Panc1 (cell line): ENCODE results near the gene OSBP2. TPM values are rescaled to one million over a fixed set of nuclear protein-coding genes. Genes with fewer than 3 reads are reported as not detected.

Source experiments
- ATAC-seq: fragments of 200-7000 bp; cut with Tn5 transposase; 2 replicates; pipeline ENCODE4 v1.9.1; 2020; ENCODE audit warnings: mild to moderate bottlenecking, moderate library complexity
- BruUV-seq: library from RNA; stranded (reverse); fragments of 400-500 nt; replicated peaks from 2 replicates; lab custom pipeline; 2021; lab: Mats Ljungman, UMichigan
- CTCF ChIA-PET: fragments of 300-600 bp; sonication (Branson Sonifier 250); formaldehyde crosslinking; loops from one replicate; lab custom pipeline; 2022; ENCODE audit warnings: antibody characterized with exemption; lab: Charles Lee
- POLR2A ChIA-PET: fragments of 300-600 bp; sonication (Branson Sonifier 250); formaldehyde crosslinking; loops from one replicate; lab custom pipeline; 2022; ENCODE audit warnings: antibody characterized with exemption; lab: Charles Lee
- DNase-seq: peaks from one replicate; pipeline ENCODE4 v3.0.0-alpha.2; 2010; ENCODE audit warnings: low read depth, low spot score
- H3K27ac ChIP-seq: 2 replicates; pipeline ENCODE4 v1.5.1; 2011; ENCODE audit warnings: mild to moderate bottlenecking, low read length, inconsistent platforms
- H3K27me3 ChIP-seq: fragments of 200-500 bp; sonication (Bioruptor generic); 2 replicates; pipeline ENCODE4 v1.6.0; 2014; ENCODE audit warnings: low read length, inconsistent platforms; ENCODE audit not compliant: control insufficient read depth, insufficient read depth
- H3K36me3 ChIP-seq: fragments of 200-500 bp; sonication (Bioruptor generic); 2 replicates; pipeline ENCODE4 v1.5.1; 2014; ENCODE audit warnings: inconsistent platforms, mild to moderate bottlenecking, low read length, moderate library complexity; ENCODE audit not compliant: control insufficient read depth, insufficient read depth
- H3K4me1 ChIP-seq: 2 replicates; pipeline ENCODE4 v1.5.1; 2011; ENCODE audit warnings: inconsistent platforms, mild to moderate bottlenecking, low read length, moderate library complexity; ENCODE audit not compliant: control insufficient read depth, insufficient read depth
- H3K4me3 ChIP-seq, 2 experiments: 2 replicates each; pipeline ENCODE4 v1.5.1; 2011 to 2012; ENCODE audit warnings: low read depth in 2 of 2, low read length in 2 of 2, mild to moderate bottlenecking in 2 of 2, inconsistent platforms in 1 of 2, moderate library complexity in 1 of 2
- H3K9me3 ChIP-seq: fragments of 200-500 bp; sonication (Bioruptor generic); 2 replicates; pipeline ENCODE4 v1.5.1; 2014; ENCODE audit warnings: low read depth, mild to moderate bottlenecking, inconsistent platforms, low read length, moderate library complexity; ENCODE audit not compliant: control insufficient read depth, insufficient read depth
- POLR2AphosphoS5 ChIP-seq: IDR thresholded peaks from 2 replicates; pipeline ENCODE4 v1.6.1; 2012; ENCODE audit warnings: mild to moderate bottlenecking, low read depth, low read length, moderate library complexity
- SIN3A ChIP-seq: IDR thresholded peaks from 2 replicates; pipeline ENCODE4 v1.6.1; 2012; ENCODE audit warnings: low read depth, mild to moderate bottlenecking, low read length, moderate library complexity, borderline replicate concordance; ENCODE audit not compliant: insufficient read depth
- TCF7L2 ChIP-seq: IDR thresholded peaks from 2 replicates; pipeline ENCODE4 v1.6.1; 2011; ENCODE audit warnings: mild to moderate bottlenecking, low read depth, low read length, inconsistent platforms
- in situ Hi-C: cut with HindIII; loops from 2 replicates; pipeline ENCODE4 v1.10.0; 2016; ENCODE audit warnings: low sequenced_read_pairs, low pct_unique_long_range_greater_than_20kb
- intact Hi-C: fragments of 100-400 bp; cut with micrococcal nuclease; formaldehyde crosslinking; loops from one replicate; pipeline ENCODE4 v1.10.0; 2022; ENCODE audit not compliant: unreplicated experiment
- total RNA-seq: library from RNA; stranded (reverse); gene quantifications from one replicate; pipeline ENCODE4 v1.2.1, GENCODE V29; 2021; ENCODE audit not compliant: unreplicated experiment
- TF ChIP-seq, protein P1 (sequence below): fragments of 450-650 bp; IDR thresholded peaks from 2 replicates; pipeline ENCODE4 v1.5.1; 2017; ENCODE audit warnings: mild to moderate bottlenecking
- TF ChIP-seq, protein P2 (sequence below), 2 experiments: IDR thresholded peaks; 2 replicates each; pipeline ENCODE4 v1.6.1; 2011 to 2012; ENCODE audit warnings: low read depth in 2 of 2, control low read depth in 1 of 2, low read length in 1 of 2, mild to moderate bottlenecking in 1 of 2, moderate library complexity in 1 of 2; ENCODE audit not compliant: insufficient read depth in 1 of 2

OSBP2 gene
- total RNA-seq, 1 experiment from 2014 or later, result 4.7 TPM

DNA sequence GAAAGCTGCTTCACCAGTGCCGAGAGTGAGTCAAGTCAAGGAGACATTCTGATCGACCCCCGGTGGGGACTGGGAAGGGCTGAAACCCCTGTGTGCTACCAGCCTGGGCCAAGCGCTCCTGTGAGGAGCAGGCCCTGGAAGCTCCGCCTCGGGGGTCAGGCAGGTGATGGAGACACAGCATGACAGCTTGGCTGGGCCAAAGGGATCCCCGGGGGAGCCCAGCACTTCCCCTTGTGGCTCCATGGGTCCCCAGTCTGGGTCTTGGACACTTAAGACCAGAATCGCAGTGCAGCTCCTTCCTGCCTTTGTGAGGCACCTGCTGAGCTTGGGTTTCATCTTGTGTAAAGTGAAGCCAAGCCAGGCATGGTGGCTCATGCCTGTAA, 184.7 kb downstream of the OSBP2 start:
- no peaks in the 10 kb centered on the region for H3K9me3 ChIP-seq
- CTCF ChIA-PET, result no interaction called here
- ATAC-seq (no peak), DNase-seq (no peak)
- intact Hi-C loops, result no loop called here
- H3K4me3 ChIP-seq, result no peak overlapping the region
- H3K27me3 ChIP-seq, result no peaks in the 10 kb centered on the region
- no peaks in the 10 kb centered on the region for H3K36me3 ChIP-seq
- H3K27ac ChIP-seq, result no peak overlapping the region
- in situ Hi-C loops, result no loop called here
- no TSS peak for BruUV-seq
- POLR2A ChIA-PET, result no interaction called here
- TF ChIP-seq, protein P1, sequence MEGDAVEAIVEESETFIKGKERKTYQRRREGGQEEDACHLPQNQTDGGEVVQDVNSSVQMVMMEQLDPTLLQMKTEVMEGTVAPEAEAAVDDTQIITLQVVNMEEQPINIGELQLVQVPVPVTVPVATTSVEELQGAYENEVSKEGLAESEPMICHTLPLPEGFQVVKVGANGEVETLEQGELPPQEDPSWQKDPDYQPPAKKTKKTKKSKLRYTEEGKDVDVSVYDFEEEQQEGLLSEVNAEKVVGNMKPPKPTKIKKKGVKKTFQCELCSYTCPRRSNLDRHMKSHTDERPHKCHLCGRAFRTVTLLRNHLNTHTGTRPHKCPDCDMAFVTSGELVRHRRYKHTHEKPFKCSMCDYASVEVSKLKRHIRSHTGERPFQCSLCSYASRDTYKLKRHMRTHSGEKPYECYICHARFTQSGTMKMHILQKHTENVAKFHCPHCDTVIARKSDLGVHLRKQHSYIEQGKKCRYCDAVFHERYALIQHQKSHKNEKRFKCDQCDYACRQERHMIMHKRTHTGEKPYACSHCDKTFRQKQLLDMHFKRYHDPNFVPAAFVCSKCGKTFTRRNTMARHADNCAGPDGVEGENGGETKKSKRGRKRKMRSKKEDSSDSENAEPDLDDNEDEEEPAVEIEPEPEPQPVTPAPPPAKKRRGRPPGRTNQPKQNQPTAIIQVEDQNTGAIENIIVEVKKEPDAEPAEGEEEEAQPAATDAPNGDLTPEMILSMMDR, result no peak
- TF ChIP-seq TCF7L2 (no peak), POLR2AphosphoS5 (no peak), SIN3A (no peak)
- TF ChIP-seq, protein P2, sequence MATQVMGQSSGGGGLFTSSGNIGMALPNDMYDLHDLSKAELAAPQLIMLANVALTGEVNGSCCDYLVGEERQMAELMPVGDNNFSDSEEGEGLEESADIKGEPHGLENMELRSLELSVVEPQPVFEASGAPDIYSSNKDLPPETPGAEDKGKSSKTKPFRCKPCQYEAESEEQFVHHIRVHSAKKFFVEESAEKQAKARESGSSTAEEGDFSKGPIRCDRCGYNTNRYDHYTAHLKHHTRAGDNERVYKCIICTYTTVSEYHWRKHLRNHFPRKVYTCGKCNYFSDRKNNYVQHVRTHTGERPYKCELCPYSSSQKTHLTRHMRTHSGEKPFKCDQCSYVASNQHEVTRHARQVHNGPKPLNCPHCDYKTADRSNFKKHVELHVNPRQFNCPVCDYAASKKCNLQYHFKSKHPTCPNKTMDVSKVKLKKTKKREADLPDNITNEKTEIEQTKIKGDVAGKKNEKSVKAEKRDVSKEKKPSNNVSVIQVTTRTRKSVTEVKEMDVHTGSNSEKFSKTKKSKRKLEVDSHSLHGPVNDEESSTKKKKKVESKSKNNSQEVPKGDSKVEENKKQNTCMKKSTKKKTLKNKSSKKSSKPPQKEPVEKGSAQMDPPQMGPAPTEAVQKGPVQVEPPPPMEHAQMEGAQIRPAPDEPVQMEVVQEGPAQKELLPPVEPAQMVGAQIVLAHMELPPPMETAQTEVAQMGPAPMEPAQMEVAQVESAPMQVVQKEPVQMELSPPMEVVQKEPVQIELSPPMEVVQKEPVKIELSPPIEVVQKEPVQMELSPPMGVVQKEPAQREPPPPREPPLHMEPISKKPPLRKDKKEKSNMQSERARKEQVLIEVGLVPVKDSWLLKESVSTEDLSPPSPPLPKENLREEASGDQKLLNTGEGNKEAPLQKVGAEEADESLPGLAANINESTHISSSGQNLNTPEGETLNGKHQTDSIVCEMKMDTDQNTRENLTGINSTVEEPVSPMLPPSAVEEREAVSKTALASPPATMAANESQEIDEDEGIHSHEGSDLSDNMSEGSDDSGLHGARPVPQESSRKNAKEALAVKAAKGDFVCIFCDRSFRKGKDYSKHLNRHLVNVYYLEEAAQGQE (IDR thresholded peaks at IDR 0.05; ENCODE audit: insufficient read depth in 1 of 2, low read depth in 2 of 2, low read length in 1 of 2), result no peak
- no peaks in the 10 kb centered on the region for H3K4me1 ChIP-seq

DNA sequence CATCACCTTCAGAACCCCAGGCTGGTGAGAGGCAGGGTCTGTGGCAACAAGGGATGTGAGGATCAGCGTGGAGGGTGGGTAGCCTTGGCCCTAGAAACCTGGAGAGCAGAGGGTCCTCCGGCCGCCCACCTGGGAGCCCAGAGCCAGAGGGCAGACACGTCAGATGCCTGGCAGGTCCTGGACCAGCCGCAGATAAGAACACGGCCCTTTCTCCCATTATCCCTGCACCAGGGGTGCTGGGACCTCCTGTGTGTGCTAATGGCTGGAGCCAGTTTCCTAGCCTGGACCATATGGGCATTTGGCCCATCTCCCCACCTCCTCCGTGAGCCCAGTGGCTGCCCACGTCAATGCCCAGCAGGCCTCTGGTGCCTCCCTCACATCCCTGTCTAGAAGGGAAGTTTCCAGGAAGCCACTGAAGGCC, 185.5 kb downstream of the OSBP2 start:
- Histone ChIP-seq H3K4me3 (no peak overlapping the region), H3K36me3 (no peaks in the 10 kb centered on the region), H3K4me1 (no peaks in the 10 kb centered on the region), H3K27me3 (no peaks in the 10 kb centered on the region), H3K9me3 (no peaks in the 10 kb centered on the region), H3K27ac (no peak overlapping the region)
- BruUV-seq, result no TSS peak
- POLR2A ChIA-PET, result no interaction called here
- intact Hi-C loops (no loop called here), in situ Hi-C loops (no loop called here)
- TF ChIP-seq, protein P2 (IDR thresholded peaks at IDR 0.05; ENCODE audit: insufficient read depth in 1 of 2, low read depth in 2 of 2, low read length in 1 of 2), result no peak
- TF ChIP-seq SIN3A, result no peak
- TF ChIP-seq TCF7L2, result no peak
- no peak for TF ChIP-seq POLR2AphosphoS5
- TF ChIP-seq, protein P1, result no peak
- DNase-seq, result no peak
- CTCF ChIA-PET, result no interaction called here
- no peak for ATAC-seq
